Activated naive CD4-positive, alpha-beta T cell treated with anti-CD3 and anti-CD28 coated beads, Interleukin-2, amount 50 U/mL, for 24 hours (primary cell): ENCODE data around the gene KCNC1.

ENCODE experiments used
- H3K27ac Mint-ChIP-seq: one replicate; pipeline ENCODE4 v1.8.0; 2021; ENCODE audit warnings: mild to moderate bottlenecking, mixed read lengths
- H3K27me3 Mint-ChIP-seq: one replicate; pipeline ENCODE4 v1.8.0; 2021; ENCODE audit warnings: mixed read lengths
- H3K36me3 Mint-ChIP-seq: one replicate; pipeline ENCODE4 v1.8.0; 2021; ENCODE audit warnings: mixed read lengths
- H3K4me1 Mint-ChIP-seq: one replicate; pipeline ENCODE4 v1.8.0; 2021; ENCODE audit warnings: mixed read lengths
- H3K4me3 Mint-ChIP-seq: one replicate; pipeline ENCODE4 v1.8.0; 2021; ENCODE audit warnings: mild to moderate bottlenecking, mixed read lengths
- H3K9me3 Mint-ChIP-seq: one replicate; pipeline ENCODE4 v1.8.0; 2021; ENCODE audit warnings: mixed read lengths

KCNC1 gene

GRCh38 chr11:17821648-17822400 is 87.2 kb downstream of the KCNC1 start:
- Mint-ChIP-seq H3K27me3 (no peaks in the 10 kb centered on the region), H3K4me3 (no peak overlapping the region), H3K36me3 (peaks cover 10% of the 10 kb centered on the region), H3K9me3 (no peaks in the 10 kb centered on the region), H3K27ac (no peak overlapping the region), H3K4me1 (no peaks in the 10 kb centered on the region)

- no peaks in the 10 kb centered on the region for H3K4me1 Mint-ChIP-seq
- no peak overlapping the region for H3K27ac Mint-ChIP-seq
- H3K27me3 Mint-ChIP-seq = no peaks in the 10 kb centered on the region
- H3K9me3 Mint-ChIP-seq = no peaks in the 10 kb centered on the region
- peaks cover 14% of the 10 kb centered on the region for H3K36me3 Mint-ChIP-seq
- no peak overlapping the region for H3K4me3 Mint-ChIP-seq
Measured at GRCh38 chr11:17822401-17822781, 87.8 kb downstream of the KCNC1 start.

- Mint-ChIP-seq H3K9me3 (no peaks in the 10 kb centered on the region), H3K4me3 (no peak overlapping the region), H3K36me3 (peaks cover 21% of the 10 kb centered on the region), H3K27ac (no peak overlapping the region), H3K4me1 (no peaks in the 10 kb centered on the region), H3K27me3 (no peaks in the 10 kb centered on the region)
Measured at GRCh38 chr11:17827006-17827405, 92.4 kb downstream of the KCNC1 start.

GRCh38 chr11:17828311-17828751 is 93.8 kb downstream of the KCNC1 start:
- Mint-ChIP-seq H3K4me1 (no peaks in the 10 kb centered on the region), H3K9me3 (no peaks in the 10 kb centered on the region), H3K4me3 (no peak overlapping the region), H3K27ac (no peak overlapping the region), H3K36me3 (peaks cover 27% of the 10 kb centered on the region), H3K27me3 (no peaks in the 10 kb centered on the region)

- no peaks in the 10 kb centered on the region for H3K27me3 Mint-ChIP-seq
- no peaks in the 10 kb centered on the region for H3K4me1 Mint-ChIP-seq
- no peaks in the 10 kb centered on the region for H3K9me3 Mint-ChIP-seq
- no peak overlapping the region for H3K4me3 Mint-ChIP-seq
- H3K27ac Mint-ChIP-seq = no peak overlapping the region
- peaks cover 29% of the 10 kb centered on the region for H3K36me3 Mint-ChIP-seq
Measured at GRCh38 chr11:17831228-17831627, 96.6 kb downstream of the KCNC1 start.

- no peak overlapping the region for H3K27ac Mint-ChIP-seq
- H3K4me3 Mint-ChIP-seq = no peak overlapping the region
- H3K4me1 Mint-ChIP-seq = no peaks in the 10 kb centered on the region
- H3K27me3 Mint-ChIP-seq = no peaks in the 10 kb centered on the region
- peaks cover 29% of the 10 kb centered on the region for H3K36me3 Mint-ChIP-seq
- no peaks in the 10 kb centered on the region for H3K9me3 Mint-ChIP-seq
Measured at GRCh38 chr11:17831883-17832282, 97.3 kb downstream of the KCNC1 start.
